Measurements from ENCODE around the gene INHBB.

DNA sequence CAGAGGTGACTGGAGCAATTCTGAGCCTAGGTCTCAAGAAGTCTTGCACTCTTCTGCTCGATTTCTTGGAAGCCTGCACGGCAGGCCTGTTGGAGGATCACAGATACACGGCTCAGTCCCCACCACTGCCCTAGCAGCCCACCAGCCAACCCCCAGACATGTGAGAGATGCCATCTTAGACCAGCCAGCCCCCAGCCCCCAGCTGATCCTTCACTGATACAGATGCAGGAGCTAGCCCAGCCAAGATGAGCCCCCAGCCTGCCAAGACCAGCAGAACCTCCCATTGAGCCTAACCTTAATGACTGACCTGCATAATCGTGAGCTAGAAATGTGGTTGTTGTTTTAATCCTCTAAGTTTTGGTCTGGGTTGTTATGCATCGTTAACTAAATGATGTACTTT, 47.5 kb downstream of the INHBB start:
- TF ChIP-seq CTCF (IDR thresholded peaks at IDR 0.05) (no peak), POLR2A (IDR thresholded peaks at IDR 0.05) (no peak), POLR2AphosphoS5 (IDR thresholded peaks at IDR 0.05) (no peak), EP300 (IDR thresholded peaks at IDR 0.05) (no peak)
